CD4-positive, alpha-beta T cell treated with Interleukin-12 subunit alpha and Interleukin-12 subunit beta, for 1 hour (primary cell): ENCODE measurements around the gene FAM124A.

Experiments used
- DNase-seq: peaks from one replicate; pipeline ENCODE4 v3.0.0-alpha.2; 2020

The FAM124A gene

GRCh38 chr13:51317262-51317661, 95.1 kb downstream of the FAM124A start:
- no peak for DNase-seq

- no peak for DNase-seq
Observed at GRCh38 chr13:51318015-51318414, 95.8 kb downstream of the FAM124A start.

GRCh38 chr13:51318876-51319275, 96.7 kb downstream of the FAM124A start:
- DNase-seq, result no peak

- DNase-seq, result no peak
Observed at GRCh38 chr13:51321836-51322235, 99.6 kb downstream of the FAM124A start.

GRCh38 chr13:51322826-51323225, 100.6 kb downstream of the FAM124A start:
- DNase-seq, result no peak

DNA sequence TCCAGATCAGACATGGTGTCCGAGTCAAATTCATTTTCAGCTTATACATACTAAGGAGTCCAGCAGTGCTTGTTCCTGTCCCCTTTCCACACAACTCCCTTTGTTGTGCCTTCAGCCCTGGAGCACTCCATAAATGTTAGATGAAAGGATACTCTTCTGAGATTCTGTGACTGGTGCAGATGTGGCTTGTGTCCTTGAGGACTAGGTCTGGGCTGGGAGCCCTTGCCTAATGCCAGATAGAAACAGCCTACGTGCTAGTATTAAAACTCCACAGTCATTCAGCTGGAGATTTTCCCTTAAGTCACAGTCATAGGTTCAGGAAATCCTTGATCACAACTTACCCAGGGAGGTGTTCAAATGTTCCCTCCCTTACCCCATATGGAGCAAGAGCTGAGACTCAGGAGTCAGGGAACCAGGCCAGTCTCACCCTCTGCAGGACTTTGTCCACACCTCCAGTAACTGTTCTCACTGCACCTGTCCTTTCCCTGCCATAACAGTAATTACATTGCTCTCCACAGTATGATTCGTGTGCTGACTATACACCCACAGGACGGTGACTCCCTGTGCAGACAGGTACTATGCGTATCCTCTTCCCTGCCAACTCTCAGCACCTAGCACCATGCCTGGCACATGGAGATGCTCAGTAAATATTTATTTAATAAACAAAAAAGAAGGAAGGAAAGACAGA, 101.8 kb downstream of the FAM124A start:
- no peak for DNase-seq

- no peak for DNase-seq
Observed at GRCh38 chr13:51324714-51325420, 102.7 kb downstream of the FAM124A start.

DNA sequence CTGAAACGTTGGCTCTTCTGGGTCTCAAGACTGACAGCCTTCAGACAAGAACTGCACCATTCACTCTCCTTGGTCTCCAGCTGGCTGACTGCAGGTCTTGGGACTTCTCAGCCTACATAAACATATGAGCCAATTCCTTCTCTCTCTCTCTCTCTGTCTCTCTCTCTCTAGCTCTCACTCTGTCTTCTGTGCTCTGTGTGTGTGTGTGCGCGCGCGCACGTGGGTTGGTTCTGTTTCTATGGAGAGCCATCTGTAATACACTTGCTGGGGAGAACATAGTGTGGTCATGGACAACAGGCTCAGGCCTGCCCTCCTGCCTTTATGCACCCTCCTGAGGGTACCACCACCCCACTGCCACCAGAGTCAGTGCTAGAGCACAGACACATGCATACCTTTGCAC, 103.6 kb downstream of the FAM124A start:
- no peak for DNase-seq

DNA sequence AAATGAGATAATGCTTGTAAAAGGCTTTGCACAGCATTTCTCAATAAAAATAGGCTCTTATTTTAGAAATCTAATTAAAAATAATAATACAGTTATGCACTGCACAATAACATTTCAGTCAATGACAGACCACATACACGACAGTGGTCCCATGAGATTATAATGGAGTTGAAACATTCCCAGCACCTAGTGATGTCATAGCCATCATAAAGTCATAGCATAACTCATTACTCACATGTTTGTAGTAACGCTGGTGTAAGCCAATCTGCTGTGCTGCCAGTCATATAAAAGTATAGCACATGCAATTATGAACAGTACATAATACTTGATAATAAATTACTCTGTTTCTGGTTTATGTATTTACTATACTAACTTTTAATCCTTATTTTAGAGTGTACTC, 104.6 kb downstream of the FAM124A start:
- no peak for DNase-seq

DNA sequence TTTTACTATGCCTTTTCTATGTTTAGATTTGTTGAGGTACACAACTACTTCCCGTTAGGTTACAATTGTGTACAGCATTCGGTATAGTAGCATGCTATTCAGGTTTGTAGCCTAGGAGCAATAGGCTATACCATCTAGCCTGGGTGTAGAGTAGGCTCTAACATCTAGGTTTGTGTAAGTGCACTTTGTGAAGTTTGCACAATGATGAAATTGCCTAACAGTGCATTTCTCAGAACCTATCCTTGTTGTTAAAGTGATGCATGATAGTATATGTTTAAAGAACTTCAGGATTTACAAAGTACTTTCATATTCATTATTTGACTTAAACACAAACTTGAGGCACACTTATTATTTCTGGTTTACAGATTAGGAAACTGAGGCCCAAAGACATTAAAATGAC, 105.8 kb downstream of the FAM124A start:
- DNase-seq, result no peak

DNA sequence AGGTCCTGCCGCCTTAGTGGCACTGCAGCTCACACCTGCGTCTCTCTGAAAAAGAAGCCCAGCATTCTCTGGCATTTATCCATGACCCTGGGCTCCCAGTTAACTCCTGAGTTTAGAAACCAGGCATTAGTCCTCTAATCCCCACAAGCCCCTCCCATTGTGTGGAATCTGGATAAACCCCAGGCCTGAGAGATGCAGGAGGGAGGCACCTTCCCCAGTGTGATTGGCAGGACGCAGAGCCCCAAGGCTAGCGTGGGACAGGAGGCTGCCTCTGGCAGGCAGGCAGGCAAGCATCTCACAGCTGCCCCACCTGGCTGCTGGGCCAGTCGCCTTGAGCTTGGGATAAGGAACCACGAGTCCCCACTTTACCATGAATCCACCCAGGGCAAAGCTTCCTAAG, 106.3 kb downstream of the FAM124A start:
- no peak for DNase-seq

DNA sequence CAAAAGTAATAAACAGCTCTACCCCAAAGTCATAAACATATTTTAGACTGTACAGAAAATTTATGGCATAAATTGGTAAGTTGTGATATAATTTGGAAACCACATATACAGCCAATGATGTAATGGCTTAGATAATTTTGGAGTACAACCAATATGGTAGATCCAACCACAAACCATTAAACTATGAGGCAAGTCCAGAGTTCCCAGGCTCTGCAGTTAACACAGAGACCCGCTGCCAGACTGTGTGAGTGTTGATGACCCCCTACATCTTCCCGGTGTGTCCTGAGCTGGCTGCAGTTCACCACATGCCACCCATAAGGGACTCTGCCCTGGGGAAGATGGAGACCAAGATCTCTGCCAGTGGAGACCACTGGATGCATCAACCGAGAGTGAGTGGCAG, 107.4 kb downstream of the FAM124A start:
- no peak for DNase-seq

- DNase-seq, result no peak
Observed at GRCh38 chr13:51330791-51331190, 108.6 kb downstream of the FAM124A start.

DNA sequence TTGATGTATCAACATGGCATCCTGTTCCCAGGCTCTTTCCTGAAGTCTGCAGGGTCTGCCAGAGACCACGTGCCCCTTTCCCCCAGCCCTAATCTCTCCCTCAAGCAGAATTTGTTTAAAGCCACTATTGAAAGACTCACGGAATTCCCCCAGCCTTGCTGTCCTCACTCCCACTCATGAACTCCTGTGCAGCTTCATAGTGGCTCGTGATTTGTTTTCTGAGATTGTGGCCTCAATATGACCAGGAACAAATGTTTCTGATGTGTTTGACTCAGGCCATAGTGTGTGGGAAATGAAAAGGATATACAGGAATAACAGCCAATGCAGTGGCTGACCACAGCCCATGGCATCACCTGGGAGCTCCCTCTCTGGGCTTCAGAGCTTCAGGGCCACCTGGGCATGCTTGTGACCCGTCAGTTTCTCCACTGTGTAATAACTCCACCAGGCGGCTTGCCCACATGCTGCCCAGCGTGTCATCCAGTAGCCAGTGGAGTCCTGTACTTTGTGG, 109.2 kb downstream of the FAM124A start:
- no peak for DNase-seq

GRCh38 chr13:51332566-51333361, 110.6 kb downstream of the FAM124A start:
- DNase-seq, result no peak

DNA sequence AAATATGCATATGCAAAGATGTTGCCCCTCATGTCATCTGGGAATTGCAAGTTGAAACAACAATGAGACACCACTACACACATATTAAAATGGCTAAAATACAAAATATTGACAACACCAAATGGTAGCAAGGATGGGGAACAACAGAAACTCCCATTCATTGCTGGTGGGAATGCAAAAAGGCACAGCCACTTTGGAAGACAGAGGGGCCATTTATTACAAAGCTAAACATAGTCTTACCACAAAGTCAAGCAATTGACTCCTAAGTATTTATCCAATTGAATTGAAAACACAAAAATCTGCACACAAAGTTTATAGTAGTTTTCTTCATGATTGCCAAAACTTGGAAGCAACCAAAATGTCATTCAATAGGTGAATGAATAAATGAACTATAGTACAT, 111.2 kb downstream of the FAM124A start:
- no peak for DNase-seq

GRCh38 chr13:51333826-51334225, 111.6 kb downstream of the FAM124A start:
- no peak for DNase-seq
